Stimulated activated CD4-positive, alpha-beta T cell treated with anti-CD3 and anti-CD28 coated beads, Interleukin-4, amount 100 ng/mL, for 4 hours (primary cell): ENCODE measurements around the gene ARID3C.

Experiments used
- DNase-seq, 2 experiments: peaks; one replicate each; pipeline ENCODE4 v3.0.0-alpha.2; 2020

The ARID3C gene

DNA sequence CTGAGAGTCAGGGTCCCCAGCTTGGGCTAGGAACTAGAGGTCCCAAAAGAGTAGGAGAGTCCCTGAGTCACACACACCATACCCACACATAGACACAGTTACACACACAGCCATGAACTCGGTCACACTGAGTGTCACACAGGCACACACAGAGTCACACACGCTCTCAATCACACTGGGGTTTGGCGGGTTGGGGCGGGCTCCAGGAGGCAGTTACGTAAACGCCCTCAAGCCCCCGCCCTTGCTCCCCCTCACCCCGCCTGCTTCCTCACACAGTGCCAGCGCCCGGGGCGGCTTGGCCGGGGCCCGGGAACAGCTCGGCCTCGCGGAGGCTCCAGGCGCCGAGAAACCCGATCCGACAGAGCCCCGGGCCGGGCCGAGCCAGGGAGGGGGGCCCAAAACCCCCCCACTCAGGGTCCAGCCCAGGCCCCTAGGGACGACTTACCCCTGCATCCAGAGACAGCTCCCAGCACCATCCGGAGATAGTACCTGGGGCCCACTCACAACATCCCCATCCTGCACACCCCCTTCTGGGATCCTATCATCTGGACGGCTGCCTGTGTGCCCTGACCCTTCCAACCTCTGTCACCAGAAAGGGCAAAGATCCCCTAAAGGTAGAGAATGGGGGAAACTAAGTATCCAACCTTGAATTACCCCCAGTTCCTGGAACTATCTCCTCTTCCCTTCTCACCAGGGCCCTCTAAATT lies 35.8 kb downstream of the ARID3C start:
- DNase-seq, result no peak

DNA sequence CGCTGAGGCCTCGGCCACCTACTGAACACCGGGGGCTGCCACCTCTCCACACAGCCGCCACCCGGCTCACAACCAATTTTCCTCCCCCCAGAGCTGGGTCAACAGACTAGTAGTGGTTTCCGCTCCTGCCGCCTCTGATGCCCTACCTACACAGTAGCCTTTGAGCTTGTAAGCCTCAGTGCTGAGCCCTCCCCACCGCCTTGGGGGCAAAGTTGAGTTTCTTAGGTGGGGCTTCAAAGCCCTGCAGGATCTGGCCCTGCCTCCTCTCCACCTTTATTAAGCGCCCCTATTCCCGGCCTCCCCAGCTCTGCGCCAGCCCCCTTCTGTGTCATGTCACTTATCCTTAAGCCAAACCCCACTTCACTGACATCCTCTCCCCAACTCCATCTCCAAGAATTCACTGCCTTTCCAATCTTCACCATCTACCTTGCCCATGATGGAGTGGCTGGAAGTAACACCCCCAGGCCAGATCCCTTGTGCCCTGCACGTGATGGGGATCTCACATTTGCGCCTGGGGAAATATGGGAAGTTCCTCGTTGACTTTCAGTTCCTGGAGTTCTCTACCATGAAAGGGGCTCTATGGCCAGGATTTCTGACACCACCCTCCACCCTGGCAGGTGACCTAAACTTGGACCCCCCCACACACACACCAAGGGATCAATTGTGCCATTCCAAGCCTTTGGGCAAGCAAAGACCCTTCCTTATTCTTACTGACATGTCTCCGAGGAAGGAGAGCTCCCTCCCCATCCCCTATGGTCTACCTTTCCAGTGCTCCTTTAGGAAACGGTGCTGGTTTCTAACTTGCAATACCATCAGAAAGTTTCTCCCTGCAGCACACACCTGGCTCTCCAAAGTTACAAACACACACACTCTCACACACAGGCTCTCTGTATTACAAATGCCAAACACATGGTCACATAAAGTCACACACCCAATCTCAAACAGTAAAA lies 36.7 kb downstream of the ARID3C start:
- no peak for DNase-seq

DNA sequence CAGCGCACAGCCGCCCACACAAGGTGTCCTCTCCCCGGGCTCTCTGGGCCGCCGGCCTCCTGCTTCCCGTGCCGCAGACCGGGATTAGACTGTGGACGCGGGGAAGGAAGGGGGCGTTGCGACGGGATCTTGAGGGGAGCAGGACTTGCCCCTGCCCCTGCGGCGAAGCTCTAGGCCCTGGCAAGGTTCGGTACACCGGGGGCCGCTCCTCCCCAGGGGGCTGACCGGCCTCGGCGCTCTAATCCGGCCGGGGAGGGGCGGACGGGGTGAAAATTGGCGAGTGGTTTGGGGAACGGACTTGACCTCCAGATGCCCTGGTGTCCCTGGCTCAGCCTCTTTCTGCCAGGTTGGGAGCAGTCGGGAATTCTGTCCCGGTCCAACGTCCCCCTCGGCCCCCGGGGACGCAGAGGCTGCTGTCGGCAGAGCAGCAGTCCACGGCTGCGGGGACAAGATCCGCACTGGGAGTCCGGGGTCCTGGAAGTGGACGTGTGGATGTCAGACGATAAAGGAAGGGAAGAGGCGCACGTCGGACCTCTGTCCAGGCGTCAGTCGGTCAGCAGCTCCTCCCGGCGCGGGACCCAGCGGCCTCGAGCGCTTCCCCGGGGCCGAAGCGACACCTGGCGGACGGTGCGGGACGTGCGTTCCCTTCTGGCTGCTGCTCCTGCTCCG lies 37.5 kb downstream of the ARID3C start:
- DNase-seq, result peak; percentile 60 to 80

DNA sequence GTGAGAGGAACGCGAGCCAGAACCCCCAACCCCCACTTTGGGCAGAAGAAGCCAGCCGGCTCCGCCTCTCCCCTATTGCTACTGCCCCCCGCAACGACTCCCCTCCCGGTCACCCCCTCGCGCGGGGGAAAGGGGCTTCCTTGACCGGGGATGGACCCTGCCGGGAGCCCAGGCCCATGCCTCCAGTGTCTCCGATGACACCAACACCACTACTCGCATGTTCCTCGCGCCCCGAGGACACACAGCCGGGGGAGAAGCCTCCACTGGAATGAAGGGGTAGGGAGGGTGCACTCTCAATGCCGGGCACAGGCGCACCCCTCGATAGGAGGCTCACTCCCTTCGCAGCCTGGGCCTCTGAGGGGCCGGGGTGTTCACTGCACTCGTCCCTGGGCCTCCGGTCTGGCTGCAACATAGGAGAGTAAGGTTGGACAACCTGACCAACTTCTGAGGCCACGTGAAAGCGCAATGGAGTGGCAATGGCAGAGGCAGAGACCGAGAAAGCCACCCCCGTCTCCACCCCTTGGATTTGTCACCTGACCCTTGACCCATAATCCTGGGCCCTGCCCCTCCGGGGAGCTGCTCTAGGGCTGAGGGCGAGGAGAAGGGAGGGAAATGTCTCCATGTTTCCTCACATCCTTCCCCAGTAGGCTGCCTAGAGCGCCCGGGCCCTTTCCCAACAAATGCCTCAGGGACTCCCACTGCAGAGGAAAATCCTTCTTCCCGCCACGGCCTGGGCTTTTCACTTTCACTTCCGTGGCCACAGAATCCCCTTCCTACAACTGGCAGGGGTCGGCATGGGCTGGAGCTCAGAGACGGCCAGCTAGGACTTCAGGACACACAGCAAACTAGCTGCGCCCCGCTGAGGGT lies 38.3 kb downstream of the ARID3C start:
- DNase-seq, result no peak

DNA sequence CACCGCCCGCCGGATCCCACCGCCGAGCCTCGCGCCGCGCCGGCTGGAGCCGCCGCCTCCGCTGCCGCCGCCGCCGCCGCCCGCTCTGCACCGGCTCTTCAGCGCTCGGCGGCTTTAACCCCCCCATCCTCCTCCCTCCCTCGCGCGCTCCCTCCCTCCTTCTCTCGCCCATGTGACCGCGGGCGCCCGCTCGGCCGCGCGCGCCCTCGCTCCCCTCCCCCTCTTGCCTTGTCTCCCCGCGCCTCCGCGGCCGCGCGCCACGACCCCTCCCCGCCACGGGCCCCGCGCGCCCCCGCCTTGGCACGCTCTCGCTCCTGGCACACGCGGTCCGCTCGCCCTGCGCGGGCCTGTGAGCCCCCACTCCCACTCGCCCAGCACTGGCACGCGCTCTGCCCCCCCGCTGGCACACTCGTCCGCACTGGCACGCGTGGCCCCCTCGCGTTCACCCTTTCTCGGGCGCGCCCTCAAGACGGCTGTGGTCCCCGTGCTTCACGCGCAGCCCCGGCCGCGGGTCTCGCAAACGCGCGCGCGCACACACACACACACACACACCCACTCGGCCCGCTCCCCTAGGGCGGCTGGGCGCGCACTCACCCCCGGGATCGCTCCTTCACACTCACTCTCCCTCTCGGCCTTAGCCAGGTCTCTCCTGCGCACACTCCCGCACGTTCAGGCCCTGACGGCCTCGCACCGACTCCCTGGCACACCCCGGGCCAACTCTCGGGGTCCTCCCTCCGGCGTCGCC lies 39.1 kb downstream of the ARID3C start, which contains the start of gene CNTFR:
Gene CNTFR (minus strand): TSS at position 89 of the 745 bp plus-strand sequence. CDS start 20,743 bp downstream, outside the sequence.
- DNase-seq, result peak; percentile 27 to 28

DNA sequence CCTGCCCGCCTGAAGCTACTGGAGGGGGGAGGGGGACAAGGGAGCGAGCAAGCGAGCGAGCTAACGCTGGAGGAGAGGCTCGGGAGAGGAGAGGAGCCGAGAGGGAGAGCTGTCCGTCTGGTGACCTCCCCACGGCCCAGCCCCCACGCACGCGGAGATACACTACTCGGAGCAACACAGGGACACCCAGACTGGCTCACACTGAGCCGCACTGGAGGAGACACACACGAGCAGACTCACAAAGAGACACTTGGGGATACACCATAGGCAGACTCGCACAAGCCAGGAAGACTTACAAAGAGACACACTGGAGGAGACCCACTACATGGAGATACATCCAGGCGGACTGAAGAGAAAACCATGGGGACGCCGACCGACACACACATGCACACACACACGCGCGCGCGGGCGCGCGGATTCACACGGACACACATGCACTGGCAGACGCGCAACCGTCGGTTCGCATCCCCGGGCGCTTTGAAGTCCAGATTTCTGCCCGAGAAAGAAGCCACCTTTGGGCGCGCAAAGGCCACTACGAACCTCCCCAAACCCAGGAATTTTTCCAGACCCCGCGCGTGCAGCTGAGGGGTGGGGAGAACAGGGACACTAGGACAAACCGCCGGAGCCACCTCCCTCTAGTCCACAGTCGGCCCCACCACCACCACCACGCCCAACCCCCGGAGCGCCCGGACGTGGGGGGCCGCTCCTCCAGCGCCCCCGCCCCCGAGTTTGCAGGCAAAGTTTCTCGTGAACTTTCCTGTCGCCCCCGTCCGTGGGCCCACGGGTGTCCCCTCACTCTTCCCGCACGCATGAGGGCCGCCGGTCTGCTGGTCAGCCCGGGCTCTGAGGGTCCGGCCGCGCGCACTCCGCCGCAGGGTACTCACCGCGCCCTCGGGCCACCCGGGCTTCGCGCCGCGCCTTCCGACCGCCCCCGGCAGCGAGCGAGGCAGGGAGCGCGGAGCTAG lies 39.9 kb downstream of the ARID3C start:
- DNase-seq, result no peak

DNA sequence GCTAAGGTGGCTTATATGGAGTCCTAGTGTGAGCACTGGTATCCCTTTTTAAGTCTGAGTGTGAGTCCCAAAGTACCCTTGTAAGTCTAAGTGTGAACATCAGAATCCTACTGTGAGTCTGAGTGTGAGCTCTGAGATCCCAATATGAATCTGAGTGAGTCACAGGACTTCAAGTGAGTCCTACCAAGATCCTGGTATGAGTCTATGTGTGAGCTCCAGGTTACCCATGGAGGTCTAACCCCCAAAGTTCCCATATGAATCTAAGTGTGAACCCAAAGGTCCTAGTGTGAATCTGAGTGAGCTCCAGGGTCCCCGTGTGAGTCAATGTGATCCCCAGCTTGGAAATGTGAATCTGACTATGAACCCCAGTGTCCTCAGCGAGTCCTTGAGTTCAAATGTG lies 41.6 kb downstream of the ARID3C start:
- DNase-seq, result no peak

DNA sequence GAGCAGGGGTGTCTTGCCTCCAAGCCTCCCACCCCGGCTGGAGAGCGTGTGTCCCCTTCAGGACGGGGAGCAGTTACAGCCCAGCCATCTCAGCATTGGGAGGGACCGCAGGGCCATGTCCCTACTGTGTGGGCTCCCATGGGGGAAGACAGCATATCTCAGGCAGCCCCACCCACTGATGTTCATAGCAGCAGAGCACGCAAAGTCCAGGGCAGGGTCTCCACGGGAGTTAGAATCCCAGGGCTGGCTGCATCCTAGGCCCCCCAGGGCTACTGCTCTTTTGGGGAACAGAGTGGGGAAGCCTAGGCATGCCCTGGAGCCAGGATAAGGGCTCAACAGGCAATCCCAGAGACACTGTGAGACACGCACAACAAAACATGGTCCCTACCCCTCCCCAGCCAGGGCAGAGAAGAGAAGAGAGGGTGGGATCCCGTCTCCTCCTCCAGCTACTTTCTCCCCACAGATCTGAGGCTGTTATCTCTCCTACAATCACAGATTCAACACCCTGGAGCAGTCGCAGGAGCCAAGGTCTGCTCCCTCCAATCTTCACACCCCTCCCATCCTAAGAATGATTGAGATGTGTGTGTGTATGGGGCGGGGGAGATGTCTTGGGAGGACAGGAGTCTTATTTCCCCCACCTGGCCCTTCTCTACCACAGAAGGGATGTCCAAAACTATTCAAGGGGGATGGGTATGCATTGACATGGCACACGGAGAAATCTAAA lies 42.8 kb downstream of the ARID3C start:
- no peak for DNase-seq

DNA sequence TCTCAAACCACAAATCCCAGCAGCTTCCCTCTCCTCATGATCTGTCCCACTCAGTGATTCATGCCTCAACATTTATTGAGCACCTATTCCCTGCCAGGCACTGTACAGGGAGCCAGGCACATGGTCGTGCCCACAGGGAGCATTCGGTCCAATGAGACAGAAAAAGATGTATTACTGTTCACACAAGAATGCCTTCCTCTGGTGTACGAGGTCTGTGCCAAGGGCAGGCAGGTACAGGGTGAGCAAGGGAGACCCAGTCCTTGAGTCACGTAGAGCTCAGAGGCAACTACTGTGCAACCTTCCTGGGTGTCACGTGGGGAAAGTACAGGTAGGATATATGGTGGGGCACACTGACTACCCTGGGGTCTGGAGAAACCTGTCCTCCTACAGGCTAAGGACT lies 43.9 kb downstream of the ARID3C start:
- DNase-seq, result no peak

DNA sequence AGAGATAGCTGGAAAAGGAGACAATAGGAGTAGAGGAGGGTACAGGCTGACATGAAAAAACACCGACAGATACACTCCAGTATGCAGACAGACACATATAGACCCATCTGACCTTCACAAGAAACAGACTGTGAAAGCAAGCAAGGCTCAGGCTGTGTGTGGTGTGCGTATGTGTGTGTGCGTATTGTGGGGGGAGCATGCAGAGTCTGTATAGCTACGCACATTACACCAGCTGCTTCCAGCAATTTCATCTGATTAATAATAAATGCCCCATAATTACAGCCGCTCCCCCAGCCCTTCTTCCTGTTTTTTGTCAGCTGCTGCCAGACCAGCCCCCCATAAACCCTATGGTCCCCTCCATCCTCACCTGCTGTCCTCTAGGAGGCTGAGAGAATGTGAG lies 46.1 kb downstream of the ARID3C start:
- no peak for DNase-seq

DNA sequence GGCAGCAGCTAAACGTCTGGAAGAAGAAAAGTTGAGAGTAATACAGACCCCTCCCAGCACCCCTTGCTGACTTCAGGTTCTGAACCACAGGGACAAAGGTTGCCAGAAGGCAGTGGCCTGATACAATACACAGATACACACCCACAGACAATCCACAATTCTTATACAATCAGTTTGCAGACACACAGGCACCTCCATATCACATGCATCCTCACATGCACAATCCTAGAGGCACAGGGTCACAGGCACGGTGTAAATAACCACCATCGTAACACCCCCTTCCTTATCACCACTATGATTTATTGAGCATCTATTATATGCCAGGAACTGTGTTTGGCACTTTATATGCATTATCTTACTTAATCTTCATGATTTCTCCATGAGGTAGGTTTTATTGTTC lies 47.5 kb downstream of the ARID3C start:
- no peak for DNase-seq

DNA sequence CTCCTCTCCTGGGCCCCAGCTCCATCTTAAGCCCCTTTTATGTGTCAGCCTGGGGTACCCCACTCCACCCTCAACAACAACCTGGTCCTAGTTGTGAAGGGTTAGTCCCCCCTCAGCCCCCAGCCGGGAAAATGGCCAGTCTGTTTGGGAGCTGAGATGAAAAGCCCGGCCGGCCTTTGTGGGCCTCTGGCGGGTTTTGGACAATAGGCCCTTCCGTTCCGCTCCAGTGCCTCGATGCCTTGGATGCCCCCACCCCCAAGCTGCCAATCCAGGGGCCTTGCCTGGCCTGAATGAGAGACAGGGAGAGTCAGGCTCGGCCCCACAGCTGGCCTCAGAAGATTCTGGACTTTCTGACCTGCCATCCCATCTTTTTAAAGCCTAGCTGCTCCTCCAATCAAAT lies 48.5 kb downstream of the ARID3C start:
- DNase-seq, result no peak

DNA sequence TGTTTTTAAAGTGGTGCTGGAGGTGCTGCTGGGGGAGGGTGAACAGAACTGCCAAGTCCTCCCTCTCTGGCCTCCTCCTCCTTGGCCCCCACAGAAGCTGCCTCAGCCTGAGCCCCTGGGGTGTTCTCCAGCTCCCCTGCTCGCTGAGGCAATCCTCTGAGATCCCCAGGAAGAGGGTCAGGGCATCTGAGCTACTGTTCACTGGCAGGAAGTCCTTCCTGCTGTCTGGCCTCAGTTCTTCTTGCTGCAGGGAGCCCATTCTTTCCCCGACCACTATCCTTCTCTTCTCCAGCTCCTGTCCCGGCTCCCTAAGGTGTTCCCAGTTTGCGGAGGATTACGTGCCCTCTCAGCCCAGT lies 49.1 kb downstream of the ARID3C start:
- no peak for DNase-seq

DNA sequence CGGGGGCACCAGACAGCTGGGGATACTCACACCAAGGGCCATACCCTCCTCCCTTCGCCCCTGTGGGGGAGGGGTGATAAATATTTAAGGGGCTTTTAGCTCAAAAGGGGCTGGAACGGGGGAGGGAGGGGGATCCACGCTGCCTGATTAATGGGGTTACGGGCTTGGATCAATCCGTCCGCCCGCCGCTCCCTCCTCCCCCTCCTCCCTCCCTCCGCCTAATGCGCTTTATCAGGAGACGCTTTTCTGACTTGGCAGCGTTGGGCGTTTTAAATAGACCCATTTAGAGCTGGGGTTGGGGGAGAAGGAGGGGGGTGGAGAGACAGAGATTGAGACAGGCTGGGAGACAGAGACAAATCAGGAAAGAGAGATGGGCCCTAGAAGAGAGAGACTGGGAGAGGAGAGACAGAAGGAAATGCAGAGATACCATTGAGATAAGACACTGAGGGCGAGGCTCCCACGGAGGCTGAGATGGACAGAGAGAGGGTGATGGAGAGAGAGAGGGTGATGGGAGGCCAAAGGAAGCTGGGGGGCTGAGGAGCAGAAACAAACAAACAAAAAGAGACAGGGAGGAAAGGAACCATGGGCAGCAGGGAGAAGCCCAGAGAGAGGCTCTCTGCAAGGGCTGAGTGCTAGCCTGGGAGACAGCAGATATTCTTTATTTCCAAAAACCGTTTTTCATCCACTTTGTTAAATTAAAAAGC lies 49.6 kb downstream of the ARID3C start:
- DNase-seq, result no peak

DNA sequence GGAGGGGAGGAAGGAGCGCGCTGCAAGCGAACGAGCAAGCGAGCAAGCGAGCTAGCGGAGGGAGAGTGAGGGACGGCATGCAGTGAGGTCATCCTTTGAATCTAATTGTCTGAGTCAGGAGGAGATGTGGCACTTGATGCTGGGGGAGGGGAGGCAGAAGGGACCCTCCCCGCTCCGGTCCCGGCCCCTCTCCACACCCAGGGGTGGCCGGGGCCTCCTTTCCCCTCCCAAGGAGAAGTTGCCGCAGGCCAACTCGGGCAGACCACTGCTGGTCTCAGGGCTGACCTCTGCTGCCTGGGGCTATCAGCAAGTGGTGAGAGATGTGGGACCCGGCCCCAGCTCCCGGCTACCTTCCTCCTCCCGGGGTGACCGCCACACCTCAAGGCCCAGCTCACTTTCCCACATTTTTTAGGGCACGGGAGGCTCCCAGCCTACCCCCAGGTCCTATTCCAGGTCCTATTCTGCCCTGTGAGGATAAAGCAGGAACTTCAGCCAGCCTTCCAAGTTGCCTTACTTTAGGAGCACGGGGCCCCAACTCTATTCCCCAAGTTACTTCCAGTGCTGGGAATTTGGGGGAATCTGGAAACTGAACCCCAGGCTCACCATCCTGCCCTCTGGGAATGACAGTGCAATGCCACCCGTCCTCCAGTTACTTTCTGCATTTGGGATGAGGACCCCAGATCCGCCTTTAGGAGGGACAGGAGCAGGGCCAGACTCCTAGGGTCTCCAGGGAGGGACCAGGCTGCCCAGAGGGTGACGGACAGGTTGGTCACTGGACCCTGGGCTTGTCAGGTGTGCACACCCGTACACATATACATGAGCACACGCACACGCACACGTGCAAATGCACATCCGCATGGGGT lies 50.4 kb downstream of the ARID3C start:
- DNase-seq, result no peak

DNA sequence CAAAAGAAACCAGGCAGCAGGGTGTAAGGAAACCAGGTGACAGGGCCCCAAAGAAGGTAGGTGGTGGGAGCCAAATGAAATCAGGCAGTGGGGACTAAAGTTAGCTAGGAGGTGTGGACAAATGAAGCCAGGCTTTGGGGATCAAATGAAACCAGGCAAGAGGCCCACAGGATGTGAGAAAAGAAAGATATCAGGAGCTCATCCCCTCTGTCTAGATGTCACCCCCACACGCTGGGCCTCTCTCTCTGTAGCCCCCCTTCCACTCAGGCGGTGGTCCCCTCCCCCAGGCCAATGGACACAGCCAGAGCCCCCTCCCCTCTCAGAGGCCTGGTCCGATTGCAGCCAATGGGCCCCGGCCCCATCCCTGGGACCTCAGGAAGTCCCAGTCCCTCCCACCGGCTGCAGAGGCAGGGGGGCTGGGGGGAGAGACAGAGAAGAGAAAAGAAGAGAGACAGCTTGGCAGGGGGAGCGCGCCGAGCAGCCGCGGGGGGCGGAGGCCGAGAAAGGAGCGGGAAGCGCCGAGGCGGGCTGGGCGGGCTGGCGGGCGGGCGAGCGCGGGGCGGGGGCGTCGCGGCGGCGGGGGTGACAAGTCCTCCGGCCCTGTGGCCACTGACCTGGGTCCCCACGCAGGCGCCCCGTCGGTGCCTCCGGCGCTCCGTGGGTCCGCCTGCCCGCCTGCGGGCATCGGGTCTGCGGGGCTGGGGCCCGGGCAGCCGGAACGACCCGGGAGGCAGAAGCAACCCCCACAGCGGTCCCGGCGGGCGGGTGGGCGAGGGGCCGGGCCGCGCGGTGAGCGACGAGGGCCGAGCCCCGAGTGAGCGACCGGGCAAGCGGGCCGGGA lies 51.2 kb downstream of the ARID3C start:
- no peak for DNase-seq
